Dermis microvascular lymphatic vessel endothelial cell (primary cell): ENCODE results near the gene CHSY1. TPM values are rescaled to one million over a fixed set of nuclear protein-coding genes. Genes with fewer than 3 reads are reported as not detected.
"Not testable (repeated sequence)": the region's sequence is repeated elsewhere in the genome, so short reads cannot be mapped to it uniquely, and the experiment has no call there.

Source experiments
- DNase-seq, 2 donors: peaks; one replicate each; pipeline versions ENCODE4 v3.0.0 to v3.0.0-alpha.2; 2010; ENCODE audit warnings: low read depth in 2 of 2
- total RNA-seq: library from RNA; depleted of rRNA; stranded (reverse); fragments of >200 nt; gene quantifications from 2 replicates; pipeline ENCODE4 v1.2.1, GENCODE V29; 2014

Gene CHSY1, protein sequence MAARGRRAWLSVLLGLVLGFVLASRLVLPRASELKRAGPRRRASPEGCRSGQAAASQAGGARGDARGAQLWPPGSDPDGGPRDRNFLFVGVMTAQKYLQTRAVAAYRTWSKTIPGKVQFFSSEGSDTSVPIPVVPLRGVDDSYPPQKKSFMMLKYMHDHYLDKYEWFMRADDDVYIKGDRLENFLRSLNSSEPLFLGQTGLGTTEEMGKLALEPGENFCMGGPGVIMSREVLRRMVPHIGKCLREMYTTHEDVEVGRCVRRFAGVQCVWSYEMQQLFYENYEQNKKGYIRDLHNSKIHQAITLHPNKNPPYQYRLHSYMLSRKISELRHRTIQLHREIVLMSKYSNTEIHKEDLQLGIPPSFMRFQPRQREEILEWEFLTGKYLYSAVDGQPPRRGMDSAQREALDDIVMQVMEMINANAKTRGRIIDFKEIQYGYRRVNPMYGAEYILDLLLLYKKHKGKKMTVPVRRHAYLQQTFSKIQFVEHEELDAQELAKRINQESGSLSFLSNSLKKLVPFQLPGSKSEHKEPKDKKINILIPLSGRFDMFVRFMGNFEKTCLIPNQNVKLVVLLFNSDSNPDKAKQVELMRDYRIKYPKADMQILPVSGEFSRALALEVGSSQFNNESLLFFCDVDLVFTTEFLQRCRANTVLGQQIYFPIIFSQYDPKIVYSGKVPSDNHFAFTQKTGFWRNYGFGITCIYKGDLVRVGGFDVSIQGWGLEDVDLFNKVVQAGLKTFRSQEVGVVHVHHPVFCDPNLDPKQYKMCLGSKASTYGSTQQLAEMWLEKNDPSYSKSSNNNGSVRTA
- total RNA-seq, result 25.4 and 28.4 TPM in 2 replicates

DNA sequence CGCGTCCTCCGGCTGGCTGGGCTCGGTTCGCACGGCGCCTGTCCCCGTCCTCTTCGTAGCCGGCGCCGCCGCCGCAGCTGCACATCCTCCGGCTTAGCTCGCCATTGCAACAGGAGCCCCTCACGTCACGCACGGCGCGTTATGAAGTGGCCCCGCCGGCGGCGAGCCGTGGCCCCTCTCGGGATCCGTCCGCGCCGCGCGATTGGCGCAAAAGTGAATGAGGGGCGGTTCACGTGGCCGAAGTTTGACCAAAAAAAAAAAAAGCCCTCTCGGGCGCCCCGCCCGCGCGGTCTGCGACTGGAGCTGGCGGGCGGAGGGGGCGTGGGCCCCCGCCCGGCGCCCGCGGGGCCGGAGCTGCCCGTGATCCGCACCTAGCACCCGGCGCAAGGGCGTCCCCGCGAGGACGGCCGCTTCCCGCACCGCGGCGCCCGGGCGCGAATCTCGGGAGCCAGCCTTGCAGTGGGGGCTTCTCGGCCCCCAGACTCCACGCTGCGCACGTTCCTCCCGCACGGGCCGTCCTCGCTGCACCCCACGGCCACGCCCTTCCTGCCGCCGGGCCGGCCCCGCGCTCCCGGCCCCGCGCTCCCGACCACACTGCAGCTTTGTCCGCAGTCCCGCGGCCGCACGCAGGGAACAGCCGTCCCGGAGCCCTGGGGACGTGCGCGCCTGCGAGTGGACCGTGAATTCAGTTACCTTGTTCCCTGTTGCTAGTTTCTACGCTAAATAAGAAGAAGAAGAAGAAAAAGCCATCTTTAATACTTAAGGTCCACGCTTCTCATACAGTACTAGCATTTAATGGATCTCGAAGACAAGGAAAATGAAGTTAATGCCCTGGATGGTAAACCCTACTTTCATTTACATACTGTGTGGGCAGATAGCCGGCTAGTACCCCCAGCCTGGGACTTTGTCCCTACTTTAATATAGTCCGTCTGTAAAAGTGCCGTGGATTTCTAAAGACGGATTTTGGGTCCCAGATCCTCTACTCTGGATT, at the start of gene CHSY1:
CHSY1 (minus strand) TSS at position 219 of the 991 bp plus-strand sequence. CDS start 592 bp downstream, outside the sequence.
- peak; percentile 87 to 95 for DNase-seq

DNA sequence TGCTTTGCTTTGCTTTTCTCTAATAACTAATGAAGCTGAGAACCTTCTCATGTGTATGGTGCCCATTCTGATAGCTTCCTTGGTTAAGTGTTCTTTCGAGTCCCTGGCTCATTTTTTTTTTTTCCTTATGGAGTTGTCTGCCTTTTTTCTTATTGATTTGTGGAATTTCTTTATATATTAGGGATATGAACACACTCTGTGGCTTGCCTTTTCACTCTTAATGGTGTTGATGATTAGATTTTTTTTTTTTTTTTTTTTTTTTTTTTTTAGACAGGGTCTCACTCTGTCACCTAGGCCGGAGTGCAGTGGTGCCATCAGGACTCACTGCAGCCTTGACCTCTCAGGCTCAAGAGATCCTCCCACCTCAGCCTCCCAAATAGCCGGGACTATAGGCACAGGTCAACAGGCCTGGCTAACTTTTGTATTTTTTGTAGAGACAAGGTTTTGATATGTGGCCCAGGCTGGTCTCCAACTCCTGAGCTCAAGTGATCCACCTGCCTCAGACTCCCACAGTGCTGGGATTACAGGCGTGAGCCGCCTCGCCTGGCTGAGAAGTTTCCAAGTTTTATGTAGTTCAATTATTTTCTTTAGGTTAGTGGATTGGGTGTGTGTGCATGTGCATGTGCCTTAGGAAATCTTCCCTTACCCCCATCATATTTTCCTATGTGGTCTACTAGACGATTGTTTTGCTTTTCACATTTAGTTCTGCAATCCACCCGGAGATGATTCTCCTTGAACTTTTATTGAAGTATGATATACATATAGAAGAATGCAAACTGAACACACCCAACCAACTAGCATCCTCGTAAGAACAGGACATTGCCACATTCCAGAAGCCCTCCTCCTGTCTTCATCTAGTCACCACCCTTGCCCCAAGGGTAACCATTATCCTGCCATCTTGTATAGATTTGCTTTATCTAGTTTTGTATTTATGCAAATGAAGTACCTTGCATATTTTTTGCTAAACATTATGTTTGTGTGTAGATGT, 44.9 kb upstream of the CHSY1 start:
- DNase-seq, result no peak

DNA sequence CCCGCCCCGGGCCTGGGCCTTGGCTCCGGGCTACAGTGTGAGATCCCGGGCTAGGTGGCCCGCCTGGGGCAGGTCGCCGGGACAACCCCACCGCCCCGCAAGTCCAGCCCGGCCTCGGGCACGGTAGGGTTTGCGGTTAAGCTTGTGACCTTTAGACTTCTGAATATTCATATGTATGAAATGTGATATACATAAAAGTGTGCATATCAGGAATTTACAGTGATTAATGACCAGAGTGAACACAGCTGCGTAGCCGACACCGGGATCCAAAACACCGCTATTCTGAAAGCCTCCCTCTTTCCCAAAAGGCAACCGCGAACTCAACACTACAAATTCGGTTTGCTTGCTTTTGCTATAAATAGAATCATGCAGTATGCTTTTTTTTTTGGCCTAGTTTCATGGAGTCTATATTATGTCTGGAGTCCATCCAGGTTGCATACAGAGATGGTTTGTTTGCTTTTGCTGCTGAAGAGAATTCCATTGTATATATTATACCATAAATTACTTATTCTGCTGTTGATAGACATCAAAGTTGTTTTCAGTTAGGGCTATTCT, 43.8 kb upstream of the CHSY1 start:
- peak in 1 of 2 donors; percentile 25 for DNase-seq

DNA sequence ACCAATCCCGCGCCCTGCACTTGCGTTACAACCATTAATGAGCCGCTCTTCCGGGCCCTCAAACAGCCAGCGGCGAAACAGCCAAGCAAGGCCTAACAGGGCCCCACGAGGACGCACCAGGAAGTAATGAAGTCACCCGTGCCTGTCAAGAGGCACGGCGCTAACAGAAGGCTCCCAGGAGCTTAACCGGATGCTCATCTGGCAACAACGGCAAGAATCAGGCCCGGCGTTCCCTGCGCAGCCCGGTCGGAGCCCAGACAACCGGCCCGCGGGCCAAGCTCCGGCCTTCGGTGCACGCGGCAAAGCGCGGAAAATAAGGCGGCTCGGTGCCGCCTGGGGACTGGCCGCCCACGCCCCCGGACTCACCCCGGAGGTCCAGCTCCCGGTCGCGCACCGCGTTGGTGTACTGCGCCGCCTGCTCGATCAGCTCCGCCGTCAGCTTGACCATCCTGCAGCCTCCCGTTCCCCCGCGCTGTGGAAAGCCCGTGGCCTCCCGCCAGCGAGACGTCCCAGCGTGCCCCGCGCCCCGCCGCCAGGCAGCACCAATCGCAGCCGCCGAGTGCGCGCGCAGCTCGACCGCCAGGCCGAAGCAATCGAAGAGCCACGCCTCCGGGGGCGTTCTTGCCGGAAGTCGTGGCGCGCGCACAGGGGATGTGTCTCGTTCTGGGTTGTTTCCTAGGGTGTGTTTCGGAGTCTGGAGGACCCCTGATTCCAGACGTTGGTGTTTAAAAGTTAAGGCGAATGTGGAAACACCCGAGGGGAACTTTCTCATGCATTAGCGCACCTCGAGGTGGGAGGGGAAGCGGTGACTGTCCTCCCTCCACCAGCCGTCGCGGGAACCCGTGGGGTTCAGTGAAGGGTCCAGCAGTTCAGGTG, 43.1 kb upstream of the CHSY1 start, which contains the start of gene SNRPA1:
SNRPA1 (minus strand) TSS at position 518 of the 876 bp plus-strand sequence; CDS start at position 448, 70 bp downstream.
- DNase-seq, result peak; percentile 86 to 96

DNA sequence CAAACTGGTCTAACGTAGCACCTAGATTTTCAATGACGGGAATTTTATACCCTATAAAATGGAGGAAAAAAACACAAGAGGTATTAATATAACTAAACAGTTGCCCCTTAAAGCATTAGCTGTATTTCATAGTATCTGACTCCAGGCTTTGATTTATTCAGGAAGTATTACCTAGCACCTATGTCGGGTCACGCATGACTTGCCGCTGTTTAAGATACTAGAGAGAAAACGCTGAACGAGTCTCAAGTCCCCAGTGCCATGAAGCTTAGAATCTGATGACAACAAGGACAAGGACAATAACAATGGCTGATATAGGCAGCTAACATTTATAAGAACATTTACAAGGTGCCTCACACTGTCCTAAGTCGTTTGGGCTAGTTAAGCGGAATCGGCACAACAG, 41.3 kb upstream of the CHSY1 start:
- no peak for DNase-seq

DNA sequence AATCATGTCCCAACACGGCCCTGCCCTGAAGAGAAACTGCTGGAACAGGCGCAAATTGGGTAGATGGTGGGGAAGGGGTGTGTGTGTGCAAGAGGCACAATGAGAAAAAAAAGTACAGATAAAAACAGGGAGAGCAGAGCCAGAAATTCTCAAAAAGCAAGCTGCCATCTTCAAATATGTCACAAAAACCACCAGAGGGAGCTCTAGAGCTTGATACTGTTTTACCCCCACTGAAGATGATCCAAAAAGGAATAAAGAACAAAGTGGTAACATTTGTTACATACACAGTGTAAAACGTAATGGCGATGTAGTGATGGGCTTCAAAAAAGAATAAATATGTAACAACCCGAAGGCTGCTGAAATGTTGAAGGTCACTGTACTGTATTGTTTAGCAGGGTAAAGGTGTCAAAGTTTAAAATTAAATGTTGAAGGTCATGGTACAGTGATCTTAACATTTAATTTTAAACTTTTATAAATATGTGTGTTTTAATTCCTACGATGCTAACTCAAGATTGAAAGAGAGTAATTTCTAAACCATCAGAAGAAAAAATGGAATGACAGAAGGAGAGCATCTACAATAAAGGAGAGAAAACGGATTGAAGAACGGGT, 37.2 kb upstream of the CHSY1 start:
- peak; percentile 46 to 62 for DNase-seq

DNA sequence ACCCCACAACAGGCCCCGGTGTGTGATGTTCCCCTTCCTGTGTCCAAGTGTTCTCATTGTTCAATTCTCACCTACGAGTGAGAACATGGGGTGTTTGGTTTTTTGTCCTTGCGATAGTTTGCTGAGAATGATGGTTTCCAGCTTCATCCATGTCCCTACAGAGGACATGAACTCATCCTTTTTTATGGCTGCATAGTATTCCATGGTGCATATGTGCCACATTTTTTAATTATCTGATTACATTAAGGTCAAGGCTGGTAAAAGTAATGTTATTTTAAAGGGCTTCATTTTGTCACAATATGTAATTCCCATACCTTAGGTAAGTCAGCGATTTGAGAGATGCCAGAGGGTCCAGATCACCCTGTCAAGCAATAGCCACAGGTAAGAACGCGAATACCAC, 35.5 kb upstream of the CHSY1 start:
- not testable (repeated sequence) for DNase-seq

DNA sequence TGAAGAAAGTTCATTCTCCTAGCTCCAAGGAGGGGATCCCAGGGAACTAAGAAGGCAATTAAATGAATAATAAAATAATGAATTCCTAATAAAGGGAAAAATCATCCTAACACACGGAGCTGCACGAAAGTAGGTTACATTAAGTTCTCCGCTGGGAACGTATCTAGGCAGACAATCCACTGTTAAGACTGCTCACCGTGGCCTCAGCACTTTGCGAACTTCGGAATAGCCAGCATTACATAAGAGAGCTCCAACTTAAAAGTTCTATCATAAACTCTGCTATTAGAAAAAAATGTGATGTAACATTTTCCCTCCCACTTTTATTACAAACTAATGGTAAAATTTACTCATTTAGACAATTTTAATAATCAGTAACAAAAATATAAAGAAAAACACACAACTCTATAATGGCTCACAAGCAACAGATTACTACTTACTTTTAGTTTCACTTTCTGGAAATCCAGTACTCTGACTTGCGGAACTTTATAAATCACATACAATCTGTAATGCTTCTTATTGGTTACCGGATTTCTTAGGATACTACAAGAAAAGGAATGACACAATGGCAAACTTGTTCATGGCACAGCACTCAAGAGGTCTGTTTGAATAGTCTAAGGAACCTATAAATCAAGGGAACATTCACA, 34.7 kb upstream of the CHSY1 start:
- no peak for DNase-seq

DNA sequence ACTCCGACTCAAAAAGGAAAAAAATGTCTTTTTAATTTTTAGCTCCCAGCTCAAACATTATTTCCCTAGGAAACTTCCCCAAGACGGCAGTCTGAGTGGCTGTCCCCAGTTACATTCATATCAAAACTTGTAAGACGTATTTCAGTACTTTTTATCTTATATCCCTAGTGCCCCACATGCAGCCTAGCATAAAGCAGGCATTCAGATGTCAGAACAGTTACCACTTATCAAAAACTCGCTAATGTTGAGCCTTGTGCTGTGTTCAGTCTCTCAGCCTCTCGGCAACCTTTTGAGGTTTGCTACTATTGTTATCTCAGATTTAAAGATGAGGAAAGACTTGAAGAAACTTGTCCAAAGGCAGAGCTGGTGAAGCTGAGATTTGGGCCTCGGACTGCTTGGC, 32.1 kb upstream of the CHSY1 start:
- no peak for DNase-seq

DNA sequence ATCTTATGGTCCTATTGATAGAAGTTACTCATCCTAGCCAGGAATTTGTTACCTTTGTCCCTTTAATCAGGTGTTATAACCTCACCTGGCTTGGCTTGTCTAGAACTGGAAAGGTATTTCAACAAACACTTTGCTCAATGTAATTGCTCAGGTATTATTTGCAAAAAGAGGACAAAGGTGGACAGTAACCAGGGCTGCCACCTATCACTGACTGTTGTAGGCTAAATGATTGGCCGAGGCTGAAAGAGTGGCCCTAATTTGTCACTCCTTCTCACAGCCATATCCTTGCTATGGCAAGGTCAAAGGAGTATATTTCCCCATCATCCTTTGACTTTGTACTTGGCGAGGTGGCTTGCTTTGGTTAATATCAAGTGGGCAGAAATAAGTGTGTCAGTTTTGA, 28.2 kb upstream of the CHSY1 start:
- no peak for DNase-seq

DNA sequence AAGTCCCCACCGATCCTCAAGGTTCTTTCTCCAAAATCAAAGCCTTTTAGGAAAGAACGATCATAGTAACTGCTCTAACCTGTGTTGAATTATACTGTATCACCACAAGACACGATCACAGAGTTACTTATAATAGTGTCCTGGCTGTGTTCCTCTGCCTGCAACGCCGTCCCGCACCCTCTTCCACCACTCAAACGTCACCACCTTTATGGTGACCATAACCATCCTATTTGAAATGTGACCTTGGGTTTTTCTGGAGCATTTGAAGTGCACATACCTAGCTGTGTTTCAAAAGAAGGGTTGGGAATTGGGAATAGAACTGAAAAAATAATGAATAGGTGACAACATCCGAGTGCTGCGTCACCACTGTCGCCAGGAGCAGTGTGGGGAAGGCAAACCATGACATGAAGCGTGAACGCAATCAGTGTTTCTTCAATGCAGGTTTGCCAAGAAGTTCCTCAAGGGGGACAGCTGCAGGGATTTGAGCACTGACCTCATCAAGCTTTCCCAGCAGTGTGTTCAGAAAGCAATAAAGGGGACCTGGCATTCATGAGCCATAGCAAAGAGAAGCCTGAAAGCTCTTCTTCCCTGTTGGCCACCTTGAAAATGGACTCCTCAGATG, 26.2 kb upstream of the CHSY1 start:
- DNase-seq, result no peak

DNA sequence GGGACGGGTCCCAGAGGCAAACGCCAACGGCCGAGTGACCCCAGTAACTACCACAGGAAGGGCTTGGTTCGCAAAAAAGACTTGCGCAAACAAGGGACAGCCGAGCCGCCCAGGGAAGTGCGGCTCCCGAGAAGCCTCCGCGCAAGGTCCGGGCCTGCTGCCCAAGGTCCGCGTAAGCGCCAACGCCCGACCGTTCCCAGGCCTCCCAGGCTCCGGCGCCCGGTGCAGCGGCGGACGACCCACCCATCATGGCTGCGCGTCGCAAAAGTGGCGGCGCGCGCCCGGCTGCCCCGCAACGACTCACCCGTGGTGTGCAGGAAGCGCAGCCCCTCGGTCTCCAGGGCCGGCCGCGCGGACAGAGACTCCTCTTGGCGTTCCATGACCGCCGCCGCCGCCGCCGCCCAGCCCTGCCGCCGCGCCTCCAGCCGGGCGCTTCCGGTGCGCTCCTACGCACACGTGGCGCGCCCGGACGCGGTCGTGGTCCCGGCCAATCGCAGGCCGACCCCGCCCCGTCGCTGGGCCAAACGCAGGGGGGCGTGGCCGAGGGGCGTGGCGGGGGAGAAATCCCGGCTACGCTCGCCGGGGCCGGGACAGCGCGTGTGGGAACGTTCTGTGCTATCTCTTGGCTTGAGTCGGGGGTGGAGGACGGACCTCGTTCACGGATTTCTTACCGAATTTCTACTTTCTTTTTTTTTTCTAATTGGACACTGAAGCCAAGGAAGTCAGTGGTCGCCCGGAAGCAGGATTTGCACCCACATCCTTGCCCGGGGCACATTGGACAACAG, 25.4 kb upstream of the CHSY1 start, which contains the start of gene SELENOS:
SELENOS (minus strand) TSS at position 448 of the 785 bp plus-strand sequence; CDS start at position 380, 68 bp downstream.
- peak; percentile 67 to 92 for DNase-seq

DNA sequence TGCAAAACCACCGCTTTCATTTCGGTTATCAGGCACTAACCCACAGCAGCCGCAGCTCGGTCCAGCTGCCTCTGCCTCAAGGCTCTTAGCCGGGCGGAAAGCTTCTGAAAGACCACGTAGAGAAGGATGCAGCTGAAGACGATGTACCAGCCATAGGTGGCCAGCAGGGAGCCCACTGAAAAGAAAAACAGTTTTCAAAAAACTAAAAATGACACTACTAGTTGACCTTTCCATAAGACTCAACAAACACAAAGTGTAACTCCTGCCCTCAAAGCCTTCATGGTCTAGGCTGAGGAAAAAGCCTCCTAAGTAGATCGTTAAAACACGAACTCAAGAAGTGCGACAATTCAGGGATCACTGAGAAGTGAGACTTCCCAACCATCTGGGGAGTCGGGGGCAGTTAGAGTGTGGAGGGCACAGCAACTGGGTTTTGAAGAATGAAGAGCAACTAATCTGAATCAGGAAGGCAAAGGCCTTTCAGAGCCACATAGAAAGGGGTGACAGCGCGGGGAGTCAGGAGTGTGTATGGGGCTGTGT, 24.7 kb upstream of the CHSY1 start:
- DNase-seq, result peak in 1 of 2 donors; percentile 61

DNA sequence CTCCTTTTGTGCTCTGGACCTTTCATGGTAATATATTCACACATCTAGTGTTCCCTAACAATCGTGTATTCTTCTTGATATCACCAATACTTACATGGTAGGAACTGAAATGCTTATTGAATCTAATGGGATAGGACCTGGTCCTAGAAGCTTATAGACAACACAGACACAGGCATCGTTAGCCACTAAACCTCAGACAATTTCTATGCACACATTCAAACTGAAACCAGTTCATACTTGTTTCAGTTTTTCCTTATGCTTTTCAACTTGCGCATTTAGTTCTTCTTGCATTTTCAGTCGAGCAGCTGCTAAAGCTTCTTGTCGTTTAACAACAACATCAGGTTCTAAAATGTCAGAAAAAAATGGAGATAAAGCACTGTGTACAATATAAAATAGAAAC, 23.2 kb upstream of the CHSY1 start:
- no peak for DNase-seq

DNA sequence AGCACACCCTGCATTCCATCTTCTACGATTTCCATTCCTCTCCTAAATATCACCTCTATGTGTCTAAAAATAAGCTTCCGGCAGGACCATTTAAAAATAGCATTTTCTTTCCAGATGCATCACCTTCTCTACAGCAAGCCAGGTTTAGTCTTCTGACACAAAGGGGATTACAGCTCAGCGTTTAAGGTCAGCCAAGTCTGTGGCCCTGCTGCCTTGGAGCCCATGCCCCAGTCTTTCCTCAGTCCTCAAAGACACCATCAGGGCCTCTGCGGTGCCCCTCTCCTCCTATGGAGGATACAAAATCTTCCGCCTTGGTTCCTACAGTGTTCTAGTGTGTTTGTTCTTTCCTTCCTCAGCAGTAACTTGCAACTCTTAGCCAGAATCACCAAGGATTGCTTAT, 21.7 kb upstream of the CHSY1 start:
- no peak for DNase-seq

DNA sequence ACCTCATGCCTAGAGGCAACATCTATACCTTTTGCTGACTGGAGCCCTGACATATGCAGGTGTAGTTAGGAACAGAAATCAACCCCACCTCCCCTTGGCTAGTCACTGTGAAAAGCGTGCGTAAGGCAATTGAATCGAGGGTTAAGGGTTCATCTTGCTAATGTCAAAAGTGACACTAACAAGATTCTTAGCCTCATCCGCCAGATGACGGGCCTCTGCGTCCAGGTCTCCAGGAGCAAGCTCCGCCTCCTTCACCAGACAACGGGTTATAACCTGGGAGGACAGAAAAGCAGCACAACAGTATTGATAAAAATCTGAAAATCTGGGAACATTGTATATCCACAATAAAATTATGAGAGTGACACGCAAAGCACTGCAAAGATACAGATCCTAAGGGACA, 20.7 kb upstream of the CHSY1 start:
- DNase-seq, result no peak
